ENCODE measurements around the gene ACSF2. TPM values are rescaled to one million over a fixed set of nuclear protein-coding genes. Genes with fewer than 3 reads are reported as not detected.

The ACSF2 gene
- total RNA-seq, 3 donors from 2014 or later (not counting 1 experiment from before 2014, with no cell fraction given) = 24.2 to 40.6 (median 25.8) TPM

DNA sequence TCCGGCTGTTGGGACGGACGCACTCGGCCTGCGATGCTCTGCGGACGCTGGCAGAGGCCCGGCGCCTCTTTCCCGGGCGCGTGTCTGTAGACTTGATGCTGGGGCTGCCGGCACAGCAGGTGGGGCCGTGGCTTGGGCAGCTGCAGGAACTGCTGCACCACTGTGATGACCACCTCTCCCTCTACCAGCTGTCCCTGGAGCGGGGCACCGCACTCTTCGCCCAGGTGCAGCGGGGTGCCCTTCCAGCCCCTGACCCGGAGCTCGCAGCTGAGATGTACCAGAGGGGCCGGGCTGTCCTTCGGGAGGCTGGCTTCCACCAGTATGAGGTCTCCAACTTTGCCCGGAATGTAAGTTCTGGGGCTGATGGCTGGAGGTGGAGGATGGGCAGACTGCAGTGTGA lies 56.1 kb downstream of the ACSF2 start:
- H3K9me3 ChIP-seq (ENCODE audit: control insufficient read depth, insufficient read depth, low read length) = no peaks in the 10 kb centered on the region
- peaks cover 27 to 29% of the 10 kb centered on the region in 2 donors for H3K4me1 Mint-ChIP-seq
- TF ChIP-seq, protein P1, sequence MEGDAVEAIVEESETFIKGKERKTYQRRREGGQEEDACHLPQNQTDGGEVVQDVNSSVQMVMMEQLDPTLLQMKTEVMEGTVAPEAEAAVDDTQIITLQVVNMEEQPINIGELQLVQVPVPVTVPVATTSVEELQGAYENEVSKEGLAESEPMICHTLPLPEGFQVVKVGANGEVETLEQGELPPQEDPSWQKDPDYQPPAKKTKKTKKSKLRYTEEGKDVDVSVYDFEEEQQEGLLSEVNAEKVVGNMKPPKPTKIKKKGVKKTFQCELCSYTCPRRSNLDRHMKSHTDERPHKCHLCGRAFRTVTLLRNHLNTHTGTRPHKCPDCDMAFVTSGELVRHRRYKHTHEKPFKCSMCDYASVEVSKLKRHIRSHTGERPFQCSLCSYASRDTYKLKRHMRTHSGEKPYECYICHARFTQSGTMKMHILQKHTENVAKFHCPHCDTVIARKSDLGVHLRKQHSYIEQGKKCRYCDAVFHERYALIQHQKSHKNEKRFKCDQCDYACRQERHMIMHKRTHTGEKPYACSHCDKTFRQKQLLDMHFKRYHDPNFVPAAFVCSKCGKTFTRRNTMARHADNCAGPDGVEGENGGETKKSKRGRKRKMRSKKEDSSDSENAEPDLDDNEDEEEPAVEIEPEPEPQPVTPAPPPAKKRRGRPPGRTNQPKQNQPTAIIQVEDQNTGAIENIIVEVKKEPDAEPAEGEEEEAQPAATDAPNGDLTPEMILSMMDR (IDR thresholded peaks at IDR 0.05) = no peak
- intact Hi-C loops (cut with micrococcal nuclease) = loop anchor here (1.0 kb wide), 1 partner anchor 144 kb away; no protein-coding TSS in a partner anchor
- no peak overlapping the region for H3K27ac ChIP-seq (ENCODE audit: low read length)
- no peaks in the 10 kb centered on the region for H3K27me3 Mint-ChIP-seq (ENCODE audit: low read depth in 2 of 2)
- H3K36me3 ChIP-seq (ENCODE audit: control insufficient read depth, insufficient read depth, low read length) = peaks cover 28% of the 10 kb centered on the region
- ATAC-seq (no peak), DNase-seq (no peak)
- H3K27me3 ChIP-seq (ENCODE audit: control insufficient read depth, insufficient read depth, low read length) = no peaks in the 10 kb centered on the region
- no peak overlapping the region for H3K4me3 ChIP-seq (ENCODE audit: low read length)
- peaks cover 22% of the 10 kb centered on the region for H3K4me1 ChIP-seq (ENCODE audit: control insufficient read depth, insufficient read depth, low read length)
- WGBS (ENCODE audit: insufficient coverage) = 95% methylated on average over 23 of the region's 23 CpGs
- peak overlapping the region; percentile 62 to 67 for H3K27ac Mint-ChIP-seq
- no peaks in the 10 kb centered on the region for H3K36me3 Mint-ChIP-seq
- H3K4me3 Mint-ChIP-seq = no peak overlapping the region
- H3K9me3 Mint-ChIP-seq = no peaks in the 10 kb centered on the region

DNA sequence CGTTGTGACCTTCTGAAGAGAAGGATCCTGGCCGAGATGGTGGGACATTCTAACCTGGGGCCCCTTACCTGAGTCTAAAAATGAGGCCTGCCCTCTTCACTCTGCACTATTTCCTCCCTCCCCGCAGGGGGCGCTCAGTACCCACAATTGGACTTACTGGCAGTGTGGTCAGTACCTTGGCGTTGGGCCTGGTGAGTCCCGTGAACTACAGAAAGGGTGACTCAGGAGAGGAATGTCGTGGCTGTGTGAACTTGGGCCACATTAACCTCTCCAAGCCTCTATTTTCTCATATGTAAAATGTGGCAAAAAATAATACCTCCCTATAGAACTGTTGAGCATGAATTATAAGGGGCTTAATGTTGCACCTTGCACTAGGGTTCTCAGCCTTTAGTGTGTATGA lies 56.5 kb downstream of the ACSF2 start:
- DNase-seq (peak; percentile 59 to 79), ATAC-seq (peak; percentile 33 to 40 (median 34))
- Histone ChIP-seq H3K27ac (ENCODE audit: low read length) (no peak overlapping the region), H3K36me3 (ENCODE audit: control insufficient read depth, insufficient read depth, low read length) (peaks cover 28% of the 10 kb centered on the region), H3K4me1 (ENCODE audit: control insufficient read depth, insufficient read depth, low read length) (peaks cover 22% of the 10 kb centered on the region), H3K4me3 (ENCODE audit: low read length) (no peak overlapping the region), H3K27me3 (ENCODE audit: control insufficient read depth, insufficient read depth, low read length) (no peaks in the 10 kb centered on the region), H3K9me3 (ENCODE audit: control insufficient read depth, insufficient read depth, low read length) (no peaks in the 10 kb centered on the region)
- 28% methylated on average over 6 of the region's 7 CpGs for whole genome bisulfite sequencing (ENCODE audit: insufficient coverage)
- Mint-ChIP-seq H3K36me3 (no peaks in the 10 kb centered on the region), H3K4me1 (peaks cover 27 to 29% of the 10 kb centered on the region in 2 donors), H3K27ac (peak overlapping the region; percentile 62 to 67), H3K4me3 (no peak overlapping the region), H3K27me3 (ENCODE audit: low read depth in 2 of 2) (no peaks in the 10 kb centered on the region), H3K9me3 (no peaks in the 10 kb centered on the region)
- TF ChIP-seq, protein P1 (IDR thresholded peaks at IDR 0.05) = peak; percentile 64
- intact Hi-C loops (cut with micrococcal nuclease) = loop anchor here (1.0 kb wide), 1 partner anchor 144 kb away; no protein-coding TSS in a partner anchor

DNA sequence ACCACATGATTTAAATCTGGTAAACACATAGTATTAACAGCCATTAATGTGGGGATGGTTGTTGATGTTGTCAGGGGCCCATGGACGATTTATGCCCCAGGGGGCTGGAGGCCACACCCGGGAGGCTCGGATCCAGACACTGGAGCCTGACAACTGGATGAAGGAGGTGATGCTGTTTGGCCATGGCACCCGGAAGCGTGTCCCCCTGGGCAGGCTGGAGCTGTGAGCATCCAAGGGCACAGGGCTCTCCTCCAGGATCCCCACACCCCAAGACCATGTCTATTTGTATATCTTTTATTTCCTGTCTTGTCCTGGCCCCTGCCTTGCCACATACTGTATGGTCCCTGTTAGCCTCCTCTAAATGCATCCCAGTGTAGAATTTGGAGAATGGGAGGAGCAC lies 57.2 kb downstream of the ACSF2 start:
- Histone ChIP-seq H3K27ac (ENCODE audit: low read length) (no peak overlapping the region), H3K27me3 (ENCODE audit: control insufficient read depth, insufficient read depth, low read length) (no peaks in the 10 kb centered on the region), H3K9me3 (ENCODE audit: control insufficient read depth, insufficient read depth, low read length) (no peaks in the 10 kb centered on the region), H3K4me3 (ENCODE audit: low read length) (no peak overlapping the region), H3K4me1 (ENCODE audit: control insufficient read depth, insufficient read depth, low read length) (peaks cover 15% of the 10 kb centered on the region), H3K36me3 (ENCODE audit: control insufficient read depth, insufficient read depth, low read length) (peaks cover 28% of the 10 kb centered on the region)
- 98% methylated on average over 5 of the region's 5 CpGs for WGBS (ENCODE audit: insufficient coverage)
- intact Hi-C loops (cut with micrococcal nuclease) = no loop called here
- Mint-ChIP-seq H3K4me1 (peaks cover 24 to 25% of the 10 kb centered on the region in 2 donors), H3K9me3 (no peaks in the 10 kb centered on the region), H3K4me3 (no peak overlapping the region), H3K27me3 (ENCODE audit: low read depth in 2 of 2) (no peaks in the 10 kb centered on the region), H3K36me3 (no peaks in the 10 kb centered on the region), H3K27ac (peak overlapping the region in 1 of 2 donors; percentile 62)
- no peak for ATAC-seq
- TF ChIP-seq, protein P1 (IDR thresholded peaks at IDR 0.05) = no peak
- no peak for DNase-seq

Measured in natural killer cell (primary cell).